Brain pericyte (primary cell): ENCODE results near the gene WDR7.

ENCODE experiments used
- DNase-seq: peaks from one replicate; pipeline ENCODE4 v3.0.0-alpha.2; 2012; ENCODE audit warnings: low read depth, low spot score

Gene WDR7

GRCh38 chr18:56722518-56722917 lies 71.4 kb downstream of the WDR7 start:
- no peak for DNase-seq

GRCh38 chr18:56723068-56723467 lies 71.9 kb downstream of the WDR7 start:
- DNase-seq, result no peak

GRCh38 chr18:56723706-56724105 lies 72.5 kb downstream of the WDR7 start:
- no peak for DNase-seq

DNA sequence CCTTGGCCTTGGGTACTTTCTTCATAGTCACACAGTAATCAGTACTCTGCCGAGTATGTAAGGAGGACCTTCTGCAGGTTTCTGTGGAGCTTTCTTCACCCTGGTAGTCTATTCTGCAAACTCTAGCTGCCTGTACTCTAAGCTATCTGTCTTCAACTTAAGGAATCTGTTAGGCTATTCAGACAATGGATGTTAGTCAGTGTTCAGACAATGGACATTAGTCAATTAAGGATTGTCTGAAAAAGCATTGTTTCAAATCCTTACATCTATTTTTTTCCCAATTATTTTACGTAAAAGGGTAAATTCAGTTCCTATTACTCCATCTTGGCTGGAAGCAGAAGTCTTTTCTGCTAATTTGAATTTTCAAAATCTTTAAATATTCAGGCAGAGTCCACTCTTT lies 75.7 kb downstream of the WDR7 start:
- DNase-seq, result no peak

- DNase-seq, result no peak
Observed at GRCh38 chr18:56727399-56727798, 76.2 kb downstream of the WDR7 start.

DNA sequence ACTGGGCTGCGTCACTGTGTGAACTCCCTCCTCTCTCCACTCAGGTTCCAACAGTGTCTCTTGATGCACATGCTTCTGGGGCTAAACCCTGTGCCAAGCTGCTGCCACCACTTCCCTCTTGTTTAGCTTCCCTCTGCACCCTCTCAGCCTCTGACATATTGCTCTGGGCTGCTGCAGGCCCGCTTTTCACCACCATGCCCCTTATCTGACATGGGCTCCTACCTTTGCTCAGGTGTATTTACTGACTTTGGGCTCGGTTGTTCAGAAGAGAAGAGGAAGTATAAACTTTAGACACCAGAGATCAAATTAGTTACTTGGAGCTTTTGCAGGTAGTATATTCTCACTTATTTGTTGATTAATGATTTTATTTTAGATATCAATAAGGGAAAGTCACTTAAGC lies 77.6 kb downstream of the WDR7 start:
- no peak for DNase-seq

DNA sequence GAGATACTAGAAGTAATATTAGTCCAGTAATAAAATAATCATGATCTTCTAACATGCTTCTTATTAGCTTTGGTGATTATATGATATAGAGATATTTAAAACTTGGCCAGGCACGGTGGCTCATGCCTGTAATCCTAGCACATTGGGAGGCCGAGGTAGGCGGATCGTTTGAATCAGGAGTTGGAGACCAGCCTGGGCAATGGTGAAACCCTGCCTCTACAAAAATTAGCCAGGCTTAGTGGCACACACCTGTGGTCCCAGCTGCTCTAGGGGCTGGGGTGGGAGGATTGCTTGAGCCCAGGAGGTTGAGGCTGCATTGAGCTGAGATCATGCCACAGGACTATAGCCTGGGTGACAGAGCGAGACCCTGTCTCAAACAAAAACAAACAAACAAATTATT lies 87.0 kb downstream of the WDR7 start:
- no peak for DNase-seq

DNA sequence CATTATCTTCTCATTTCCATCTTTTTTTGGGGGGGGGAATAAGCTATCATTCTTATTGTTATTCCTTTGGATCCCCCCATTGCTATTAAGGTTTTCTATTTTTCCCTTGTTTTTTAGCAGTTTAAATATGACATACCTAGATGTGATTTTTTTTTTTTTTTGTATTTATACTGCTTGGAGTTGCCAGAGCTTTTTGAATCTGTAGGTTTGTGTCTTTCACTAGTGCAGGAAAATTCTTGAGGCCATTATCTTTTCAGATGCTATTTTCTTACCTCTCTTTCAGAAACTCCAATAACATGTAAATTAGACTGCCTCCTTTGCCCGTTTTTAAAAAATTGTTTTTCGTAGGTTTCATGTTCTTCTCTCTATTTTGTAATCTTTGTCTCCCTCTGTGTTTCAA lies 88.6 kb downstream of the WDR7 start:
- DNase-seq, result no peak

GRCh38 chr18:56740645-56741044 lies 89.5 kb downstream of the WDR7 start:
- no peak for DNase-seq

DNA sequence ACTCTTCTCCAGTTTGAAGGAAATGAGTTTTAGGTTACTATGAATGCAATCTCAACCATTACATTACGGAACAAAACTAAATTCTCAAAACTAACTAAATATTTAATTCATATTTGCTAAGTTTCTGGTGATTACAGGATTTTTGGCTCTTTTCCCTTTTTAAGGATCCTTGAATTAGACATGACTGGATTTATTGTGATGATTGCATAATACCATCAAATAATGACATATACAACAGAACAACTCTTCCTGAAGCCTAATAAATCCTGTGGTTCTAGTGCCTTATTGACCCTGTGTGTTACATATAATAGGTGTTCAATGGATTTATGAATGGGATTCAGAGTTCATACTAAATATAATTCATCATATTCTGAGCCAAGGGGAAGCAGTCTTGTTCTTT lies 90.5 kb downstream of the WDR7 start:
- no peak for DNase-seq

- DNase-seq, result no peak
Observed at GRCh38 chr18:56743115-56743514, 92.0 kb downstream of the WDR7 start.

DNA sequence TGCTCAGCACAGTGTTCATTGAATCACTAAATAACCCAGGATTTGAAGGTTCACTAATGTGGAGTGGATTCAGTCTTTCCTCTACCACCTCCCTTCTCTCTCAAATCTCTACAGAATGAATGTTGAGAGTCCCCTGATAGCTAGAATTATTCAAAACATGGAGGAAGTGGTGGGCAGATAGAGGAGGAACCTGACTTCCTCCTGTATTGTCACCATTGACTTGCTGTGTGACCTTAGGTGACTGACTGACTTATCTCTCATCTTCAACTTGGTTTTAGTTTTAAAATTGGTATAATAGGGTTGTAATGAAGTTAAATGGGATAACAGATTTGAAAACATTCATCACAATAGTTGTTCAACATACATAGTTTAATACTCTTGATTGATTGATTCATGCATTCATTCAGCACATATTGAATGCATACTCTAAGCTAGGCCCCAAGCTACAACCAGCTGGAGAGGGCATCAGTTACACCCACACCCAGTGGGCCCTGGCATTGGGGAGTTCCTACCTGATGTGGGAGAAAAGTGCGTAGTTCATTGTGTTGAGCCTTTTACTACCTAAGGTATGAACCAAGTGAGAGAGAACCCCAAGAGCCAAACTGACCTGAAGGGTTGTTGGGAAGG lies 96.0 kb downstream of the WDR7 start:
- DNase-seq, result no peak

GRCh38 chr18:56747857-56748256 lies 96.7 kb downstream of the WDR7 start:
- DNase-seq, result no peak

DNA sequence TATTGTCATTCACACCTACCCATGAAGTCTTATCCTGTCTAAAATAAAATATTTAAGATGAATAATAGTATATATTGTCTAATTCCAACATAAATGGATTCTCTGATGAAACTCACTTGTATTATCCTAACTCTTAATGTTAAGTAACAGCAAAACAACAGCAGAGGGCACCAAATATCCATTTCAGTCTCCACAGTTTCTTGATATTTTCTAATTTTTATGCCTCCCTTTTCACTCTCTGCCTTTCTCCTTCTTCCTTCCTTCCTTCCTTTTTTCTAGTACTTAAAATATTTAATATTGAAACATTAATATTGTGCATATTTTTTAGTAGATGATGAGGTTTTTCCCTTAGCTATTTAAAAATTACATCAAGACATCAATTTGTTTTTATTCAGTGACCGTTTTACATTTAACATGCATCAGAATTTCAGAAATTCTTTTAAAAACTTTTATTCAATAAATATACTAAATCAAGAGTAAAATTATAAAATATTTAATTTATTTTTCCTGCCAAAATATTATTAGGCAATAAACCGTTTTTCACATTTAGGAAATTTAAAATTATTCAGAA lies 97.6 kb downstream of the WDR7 start:
- no peak for DNase-seq

DNA sequence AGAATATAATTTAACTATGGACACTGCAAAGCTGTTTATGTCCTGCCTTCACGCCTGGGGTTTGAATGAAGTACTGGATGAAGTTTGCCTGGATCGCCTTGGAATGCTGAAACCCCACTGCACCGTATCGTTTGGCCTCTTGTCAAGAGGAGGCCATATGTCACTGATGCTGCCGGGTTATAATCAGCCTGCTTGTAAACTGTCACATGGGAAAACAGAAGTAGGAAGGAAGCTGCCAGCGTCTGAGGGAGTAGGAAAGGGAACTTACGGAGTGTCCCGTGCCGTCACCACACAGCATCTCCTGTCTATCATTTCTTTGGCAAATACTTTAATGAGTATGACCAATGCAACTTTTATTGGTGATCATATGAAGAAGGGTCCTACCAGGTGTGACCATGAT lies 105.8 kb downstream of the WDR7 start:
- no peak for DNase-seq

GRCh38 chr18:56770097-56770496 lies 118.9 kb downstream of the WDR7 start:
- no peak for DNase-seq

GRCh38 chr18:56770873-56771272 lies 119.7 kb downstream of the WDR7 start:
- no peak for DNase-seq

DNA sequence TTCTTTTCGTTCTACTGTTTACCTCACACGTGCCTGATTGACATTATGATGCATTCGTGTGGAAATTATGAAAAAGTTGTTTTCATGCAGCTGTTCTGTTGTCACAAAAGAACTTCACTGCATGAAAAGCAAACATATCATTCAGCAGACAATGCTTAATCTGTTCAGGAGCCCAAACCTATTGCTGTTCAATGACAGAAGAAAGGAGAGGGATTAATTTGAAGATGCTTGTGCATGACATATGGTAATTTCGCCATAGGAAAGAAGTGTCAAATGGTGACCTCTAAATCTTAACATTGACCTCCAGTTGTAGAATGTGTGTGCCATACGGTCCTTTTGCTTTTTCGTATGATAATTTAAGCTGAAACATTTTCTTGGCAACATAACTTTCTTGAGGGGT lies 124.5 kb downstream of the WDR7 start:
- DNase-seq, result no peak

- no peak for DNase-seq
Observed at GRCh38 chr18:56787390-56787789, 136.2 kb downstream of the WDR7 start.

DNA sequence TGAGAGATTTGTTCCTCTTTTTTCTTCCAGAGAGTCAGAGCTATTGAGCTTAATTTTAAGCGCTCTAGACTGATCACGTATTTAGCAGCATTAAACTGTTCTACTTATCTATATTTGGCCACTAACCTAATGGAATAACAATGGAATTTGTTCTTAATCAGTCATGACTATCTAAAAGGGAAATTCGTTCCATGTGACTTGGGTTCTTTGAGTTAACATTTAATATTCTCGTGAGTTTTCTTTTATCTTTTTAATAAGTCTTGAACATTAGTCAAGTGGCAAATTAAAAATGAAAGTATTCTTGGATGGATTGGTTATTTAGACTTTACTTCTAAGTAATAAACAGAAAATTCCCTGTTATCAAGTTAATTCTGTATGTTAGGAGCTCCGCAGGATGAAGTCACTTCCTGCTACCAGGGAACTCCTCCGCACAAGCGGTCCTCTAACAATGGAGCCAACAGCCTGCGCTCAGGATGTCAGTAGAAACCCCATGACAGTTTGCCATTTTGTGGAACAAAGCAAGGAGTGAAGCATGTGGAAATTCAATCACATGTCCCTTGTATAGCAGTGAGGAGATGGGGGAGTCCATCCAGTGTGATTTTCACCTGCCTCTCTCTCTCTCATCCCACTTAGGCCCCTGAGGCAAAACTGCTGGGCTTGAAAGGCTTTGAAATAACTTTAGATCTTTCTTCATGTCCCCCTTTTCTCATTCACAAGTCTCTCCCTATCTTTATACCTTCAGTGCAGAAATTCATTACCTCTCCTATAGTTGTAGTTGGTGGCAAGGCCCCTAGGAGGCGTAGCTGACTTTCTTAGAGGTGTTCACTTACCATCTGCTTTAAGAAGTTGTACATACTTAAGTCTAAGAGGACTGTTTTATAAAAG lies 138.1 kb downstream of the WDR7 start:
- DNase-seq, result no peak

GRCh38 chr18:56789889-56790180 lies 138.7 kb downstream of the WDR7 start:
- no peak for DNase-seq

DNA sequence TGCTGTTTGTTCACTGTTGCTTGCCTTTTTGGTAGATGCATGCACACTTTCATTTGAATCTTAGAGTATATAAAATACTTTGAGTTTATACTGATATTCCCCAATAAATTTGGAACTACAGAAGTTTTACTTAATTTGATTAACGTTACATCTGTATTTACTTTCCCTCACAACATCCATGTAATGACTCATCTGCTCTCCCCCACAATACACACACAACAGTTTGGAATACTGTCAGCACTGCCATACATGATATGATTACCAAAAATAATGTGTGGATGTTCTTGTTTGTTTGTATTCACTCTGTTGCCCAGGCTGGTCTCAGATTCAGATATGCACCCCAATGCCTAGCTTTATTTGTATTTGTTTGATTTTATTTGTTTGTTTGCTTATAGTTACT lies 144.2 kb downstream of the WDR7 start:
- no peak for DNase-seq

DNA sequence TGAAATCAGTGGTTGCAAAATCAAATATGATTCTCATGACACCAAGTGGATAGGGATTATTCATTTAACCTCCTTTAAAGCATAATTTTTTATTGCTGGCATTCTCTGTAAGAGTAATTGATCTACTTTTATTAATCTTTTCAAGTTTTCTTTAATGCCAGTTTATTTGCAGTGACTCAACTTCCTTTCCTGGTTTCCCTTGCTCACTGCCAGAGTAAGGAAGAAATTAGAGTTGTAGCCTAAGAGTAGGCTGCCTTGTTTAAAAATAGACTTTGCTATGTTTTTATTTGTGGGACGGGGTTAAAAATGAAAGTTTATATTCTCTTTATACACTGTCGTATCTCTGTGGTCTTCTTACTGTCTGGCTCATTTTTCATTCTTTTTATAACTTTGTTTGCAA lies 148.6 kb downstream of the WDR7 start:
- no peak for DNase-seq
